AG04450 (cell line): ENCODE results near the gene CSNK1D. TPM values are rescaled to one million over a fixed set of nuclear protein-coding genes. Genes with fewer than 3 reads are reported as not detected.

Experiments used
- CTCF ChIA-PET: fragments of 300-600, 350-600 bp; formaldehyde crosslinking; extraction: SDS; loops from one replicate; lab custom pipeline; 2022; ENCODE audit warnings: antibody characterized with exemption, inconsistent platforms; lab: Charles Lee
- POLR2A ChIA-PET: fragments of 350-600 bp; formaldehyde crosslinking; extraction: SDS; loops from one replicate; lab custom pipeline; 2021; ENCODE audit warnings: antibody characterized with exemption, inconsistent platforms; lab: Yijun Ruan, JAX
- DNase-seq: peaks from one replicate; pipeline ENCODE4 v3.0.0-alpha.2; 2011; ENCODE audit warnings: low read depth, low spot score
- H3K27ac ChIP-seq: one replicate; pipeline ENCODE4 v1.5.1; 2012; ENCODE audit warnings: low read depth, low read length, control low read depth
- H3K27me3 ChIP-seq: one replicate; pipeline ENCODE4 v1.6.0; 2012; ENCODE audit warnings: low read length; ENCODE audit not compliant: control insufficient read depth, insufficient read depth
- H3K4me3 ChIP-seq: 2 replicates; pipeline ENCODE4 v1.5.1; 2011; ENCODE audit warnings: mild to moderate bottlenecking, low read depth, low read length, control low read depth
- H3K9me3 ChIP-seq: 2 replicates; pipeline ENCODE4 v1.5.1; 2012; ENCODE audit warnings: low read length; ENCODE audit not compliant: control insufficient read depth, insufficient read depth
- polyA plus RNA-seq: library from polyadenylated mRNA; depleted of rRNA; stranded (reverse); fragments of >200 nt; gene quantifications from 2 replicates; pipeline ENCODE4 v1.2.3, GENCODE V29; 2011
- TF ChIP-seq, protein P1 (sequence below): IDR thresholded peaks from 2 replicates; pipeline ENCODE4 v1.5.1; 2011; ENCODE audit warnings: low read depth, low read length, control low read depth, inconsistent platforms

The CSNK1D gene
- polyA plus RNA-seq, 1 experiment: 74.4 TPM

DNA sequence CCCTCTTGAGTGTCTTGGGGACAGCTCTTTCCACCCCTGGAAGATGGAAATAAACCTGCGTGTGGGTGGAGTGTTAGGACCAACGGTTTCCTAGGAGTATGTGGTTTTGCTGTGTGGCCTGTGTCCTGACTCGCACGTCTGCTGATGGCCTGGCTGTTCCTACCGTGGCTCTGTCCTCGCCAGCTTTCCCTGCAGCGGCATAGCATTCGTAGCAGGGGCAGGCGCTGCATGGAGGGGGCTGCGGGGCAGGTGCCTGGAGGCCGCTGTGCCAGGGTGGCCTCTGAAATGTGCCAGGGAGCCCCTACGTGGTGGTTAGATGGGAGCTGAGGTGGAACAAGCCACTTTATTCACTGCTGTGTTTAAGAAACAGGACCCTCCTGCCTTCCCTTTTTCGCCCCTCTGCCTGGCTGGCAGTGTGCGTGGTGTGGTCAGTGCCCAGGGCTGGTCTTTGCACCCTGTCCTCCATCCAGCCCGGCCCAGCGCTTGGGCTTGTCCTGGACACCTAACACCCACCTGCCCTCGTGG is 34.0 kb downstream of the CSNK1D start:
- H3K4me3 ChIP-seq: no peak overlapping the region
- ChIA-PET CTCF (no interaction called here), POLR2A (interaction anchor here (0.8 kb wide), 1 partner anchor 34 kb away, joined by 3 read pairs; no protein-coding TSS in a partner anchor)
- H3K27me3 ChIP-seq: no peaks in the 10 kb centered on the region
- peak overlapping the region; percentile 2 for H3K27ac ChIP-seq
- TF ChIP-seq, protein P1, sequence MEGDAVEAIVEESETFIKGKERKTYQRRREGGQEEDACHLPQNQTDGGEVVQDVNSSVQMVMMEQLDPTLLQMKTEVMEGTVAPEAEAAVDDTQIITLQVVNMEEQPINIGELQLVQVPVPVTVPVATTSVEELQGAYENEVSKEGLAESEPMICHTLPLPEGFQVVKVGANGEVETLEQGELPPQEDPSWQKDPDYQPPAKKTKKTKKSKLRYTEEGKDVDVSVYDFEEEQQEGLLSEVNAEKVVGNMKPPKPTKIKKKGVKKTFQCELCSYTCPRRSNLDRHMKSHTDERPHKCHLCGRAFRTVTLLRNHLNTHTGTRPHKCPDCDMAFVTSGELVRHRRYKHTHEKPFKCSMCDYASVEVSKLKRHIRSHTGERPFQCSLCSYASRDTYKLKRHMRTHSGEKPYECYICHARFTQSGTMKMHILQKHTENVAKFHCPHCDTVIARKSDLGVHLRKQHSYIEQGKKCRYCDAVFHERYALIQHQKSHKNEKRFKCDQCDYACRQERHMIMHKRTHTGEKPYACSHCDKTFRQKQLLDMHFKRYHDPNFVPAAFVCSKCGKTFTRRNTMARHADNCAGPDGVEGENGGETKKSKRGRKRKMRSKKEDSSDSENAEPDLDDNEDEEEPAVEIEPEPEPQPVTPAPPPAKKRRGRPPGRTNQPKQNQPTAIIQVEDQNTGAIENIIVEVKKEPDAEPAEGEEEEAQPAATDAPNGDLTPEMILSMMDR: no peak
- peaks cover 3% of the 10 kb centered on the region; the same call in 1 of the 2 replicates for H3K9me3 ChIP-seq
- DNase-seq: no peak

DNA sequence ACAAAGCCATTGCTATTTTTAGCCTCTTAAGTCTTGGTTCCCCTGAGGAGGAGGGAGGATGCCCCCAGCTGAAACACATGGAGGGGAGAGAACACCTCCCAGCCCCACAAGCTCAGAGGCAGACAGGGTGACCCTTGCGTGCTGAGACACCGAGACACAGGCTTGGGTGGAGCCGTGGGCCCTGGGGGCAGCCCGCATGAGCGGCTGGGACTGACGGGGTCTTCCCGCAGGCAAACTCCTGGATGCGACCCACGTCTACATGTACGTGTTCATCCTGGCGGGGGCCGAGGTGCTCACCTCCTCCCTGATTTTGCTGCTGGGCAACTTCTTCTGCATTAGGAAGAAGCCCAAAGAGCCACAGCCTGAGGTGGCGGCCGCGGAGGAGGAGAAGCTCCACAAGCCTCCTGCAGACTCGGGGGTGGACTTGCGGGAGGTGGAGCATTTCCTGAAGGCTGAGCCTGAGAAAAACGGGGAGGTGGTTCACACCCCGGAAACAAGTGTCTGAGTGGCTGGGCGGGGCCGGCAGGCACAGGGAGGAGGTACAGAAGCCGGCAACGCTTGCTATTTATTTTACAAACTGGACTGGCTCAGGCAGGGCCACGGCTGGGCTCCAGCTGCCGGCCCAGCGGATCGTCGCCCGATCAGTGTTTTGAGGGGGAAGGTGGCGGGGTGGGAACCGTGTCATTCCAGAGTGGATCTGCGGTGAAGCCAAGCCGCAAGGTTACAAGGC is 34.9 kb downstream of the CSNK1D start:
- TF ChIP-seq, protein P1: no peak
- ChIA-PET POLR2A (interaction anchor here (0.8 kb wide), 1 partner anchor 33 kb away, joined by 3 read pairs; no protein-coding TSS in a partner anchor), CTCF (interaction anchor here (0.6 to 0.9 kb wide), 2 partner anchors 21 to 135 kb away, joined by 3 read pairs; no protein-coding TSS in a partner anchor)
- no peaks in the 10 kb centered on the region for H3K27me3 ChIP-seq
- no peak overlapping the region for H3K4me3 ChIP-seq
- peak overlapping the region; percentile 39 for H3K27ac ChIP-seq
- DNase-seq: no peak
- peaks cover 3% of the 10 kb centered on the region; the same call in 1 of the 2 replicates for H3K9me3 ChIP-seq

DNA sequence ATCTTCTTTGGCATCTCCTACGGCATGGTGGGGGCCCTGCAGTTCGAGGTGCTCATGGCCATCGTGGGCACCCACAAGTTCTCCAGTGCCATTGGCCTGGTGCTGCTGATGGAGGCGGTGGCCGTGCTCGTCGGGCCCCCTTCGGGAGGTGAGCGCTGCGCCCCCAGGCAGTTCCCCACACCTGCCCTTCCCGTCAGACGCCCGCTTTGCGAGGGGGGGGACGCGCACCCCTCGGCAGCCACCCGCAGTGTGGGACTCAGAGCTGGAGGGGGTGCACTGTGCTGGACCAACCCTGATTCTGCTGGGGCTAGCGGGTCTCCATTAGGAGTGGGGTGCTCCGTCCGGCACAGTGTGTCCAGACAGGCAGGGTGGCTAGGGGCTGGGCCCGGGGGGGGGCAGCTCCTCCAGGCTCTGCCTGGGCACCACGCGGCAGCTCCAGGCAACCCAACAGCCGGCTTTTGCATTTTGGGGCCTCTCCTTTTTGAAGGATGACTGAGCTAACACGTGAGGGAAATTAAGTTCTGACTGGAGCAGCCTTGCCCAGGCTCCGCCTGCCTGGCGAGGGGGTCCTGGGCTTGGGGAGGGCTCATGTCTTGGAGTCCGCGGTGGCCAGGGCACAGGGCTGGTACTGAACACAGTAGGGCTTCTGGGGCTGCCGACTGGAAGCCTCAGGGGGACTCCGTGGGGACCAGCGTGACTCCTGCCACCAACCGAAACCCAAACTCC is 35.6 kb downstream of the CSNK1D start:
- H3K27me3 ChIP-seq: no peaks in the 10 kb centered on the region
- H3K4me3 ChIP-seq: no peak overlapping the region
- TF ChIP-seq, protein P1: no peak
- no peak for DNase-seq
- peak overlapping the region; percentile 39 for H3K27ac ChIP-seq
- ChIA-PET CTCF (interaction anchor here (0.6 to 0.9 kb wide), 2 partner anchors 22 to 135 kb away, joined by 3 read pairs; no protein-coding TSS in a partner anchor), POLR2A (no interaction called here)
- no peaks in the 10 kb centered on the region; the same call in 1 of the 2 replicates for H3K9me3 ChIP-seq

DNA sequence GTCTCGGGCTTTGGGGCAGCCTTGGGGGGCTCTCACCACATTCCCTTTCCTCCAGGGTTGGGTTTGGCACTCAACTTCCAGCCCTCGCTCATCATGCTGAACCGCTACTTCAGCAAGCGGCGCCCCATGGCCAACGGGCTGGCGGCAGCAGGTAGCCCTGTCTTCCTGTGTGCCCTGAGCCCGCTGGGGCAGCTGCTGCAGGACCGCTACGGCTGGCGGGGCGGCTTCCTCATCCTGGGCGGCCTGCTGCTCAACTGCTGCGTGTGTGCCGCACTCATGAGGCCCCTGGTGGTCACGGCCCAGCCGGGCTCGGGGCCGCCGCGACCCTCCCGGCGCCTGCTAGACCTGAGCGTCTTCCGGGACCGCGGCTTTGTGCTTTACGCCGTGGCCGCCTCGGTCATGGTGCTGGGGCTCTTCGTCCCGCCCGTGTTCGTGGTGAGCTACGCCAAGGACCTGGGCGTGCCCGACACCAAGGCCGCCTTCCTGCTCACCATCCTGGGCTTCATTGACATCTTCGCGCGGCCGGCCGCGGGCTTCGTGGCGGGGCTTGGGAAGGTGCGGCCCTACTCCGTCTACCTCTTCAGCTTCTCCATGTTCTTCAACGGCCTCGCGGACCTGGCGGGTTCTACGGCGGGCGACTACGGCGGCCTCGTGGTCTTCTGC is 36.3 kb downstream of the CSNK1D start:
- Histone ChIP-seq H3K27me3 (no peaks in the 10 kb centered on the region), H3K4me3 (no peak overlapping the region), H3K9me3 (no peaks in the 10 kb centered on the region; the same call in 1 of the 2 replicates), H3K27ac (no peak overlapping the region)
- CTCF ChIA-PET: interaction anchor here (0.6 to 1.1 kb wide), 6 partner anchors 10 to 207 kb away, joined by 3 to 5 read pairs (median 3); no protein-coding TSS in a partner anchor
- POLR2A ChIA-PET: no interaction called here
- TF ChIP-seq, protein P1: no peak
- no peak for DNase-seq
